Left renal pelvis (tissue), 4 donors: Measurements from ENCODE around the gene RBM47. TPM values are rescaled to one million over a fixed set of nuclear protein-coding genes. Genes with fewer than 3 reads are reported as not detected.
A peak's percentile ranks its signal among the peaks of the same experiment; 100 is the strongest.
"Not testable (repeated sequence)": the region's sequence is repeated elsewhere in the genome, so short reads cannot be mapped to it uniquely, and the experiment has no call there.

Experiments used
- DNase-seq, 4 donors: peaks; one replicate each; pipeline ENCODE4 v3.0.0-alpha.2; 2013; ENCODE audit warnings: low read depth in 4 of 4, low spot score in 3 of 4
- polyA plus RNA-seq, 4 donors: library from polyadenylated mRNA; unstranded; fragments of 120-200 nt; gene quantifications; one replicate each; pipeline ENCODE4 v1.2.1, GENCODE V29; 2013; ENCODE audit not compliant: insufficient read length in 4 of 4

The RBM47 gene
- polyA plus RNA-seq, 4 donors: 4.4 to 93.5 (median 87.3) TPM

DNA sequence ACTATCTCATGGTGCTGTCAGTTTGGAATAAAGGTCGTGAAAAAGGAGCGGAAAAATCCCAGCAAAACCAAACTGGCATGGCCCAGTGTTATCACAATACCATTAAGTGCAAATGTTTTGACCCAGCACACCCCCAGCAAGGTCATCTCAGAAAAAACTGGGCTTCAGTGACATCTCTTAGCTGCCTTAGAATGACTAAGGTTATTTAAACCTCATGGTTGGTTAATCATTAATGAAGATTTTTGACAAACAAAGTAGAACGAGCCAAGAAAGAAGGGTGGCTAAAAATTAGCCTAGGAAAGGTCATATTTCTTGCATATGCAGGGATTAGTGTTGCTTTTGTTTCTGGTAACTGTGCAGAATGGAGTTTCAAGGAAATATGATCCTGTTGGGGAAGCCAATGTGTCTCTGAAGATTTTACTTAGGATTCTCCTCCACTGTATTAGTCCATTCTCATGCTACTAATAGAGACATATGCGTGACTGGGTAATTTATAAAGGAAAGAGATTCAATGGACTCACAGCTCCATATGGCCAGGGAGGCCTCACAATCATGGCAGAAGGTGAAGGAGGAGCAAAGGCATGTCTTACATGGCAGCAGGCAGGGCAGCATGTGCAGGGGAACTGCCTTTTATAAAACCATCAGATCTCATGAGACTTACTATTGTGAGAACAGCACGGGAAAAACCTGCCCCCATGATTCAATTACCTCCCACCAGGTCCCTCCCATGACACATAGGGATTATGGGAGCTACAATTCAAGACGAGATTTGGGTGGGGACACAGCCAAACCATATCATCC lies 211.0 kb downstream of the RBM47 start:
- DNase-seq: no peak

DNA sequence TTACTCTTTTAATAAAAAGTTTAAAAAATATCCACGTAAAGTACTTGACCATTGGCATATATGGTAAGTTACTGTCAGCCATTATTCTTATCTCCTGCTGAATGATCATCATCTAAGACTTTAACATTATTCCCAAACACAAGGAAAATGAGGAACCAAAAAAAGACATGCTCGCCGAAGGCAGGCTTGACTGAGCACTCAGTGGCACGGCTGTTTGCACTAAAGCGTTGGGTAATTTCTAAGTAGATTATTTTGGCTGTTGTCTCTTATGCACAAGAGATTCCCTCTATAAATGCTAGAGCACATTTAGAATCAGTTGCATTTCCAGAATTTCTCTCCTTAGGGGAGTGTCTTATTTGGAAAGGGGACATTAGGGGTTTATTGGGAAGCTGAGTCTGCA lies 211.7 kb downstream of the RBM47 start:
- no peak for DNase-seq

DNA sequence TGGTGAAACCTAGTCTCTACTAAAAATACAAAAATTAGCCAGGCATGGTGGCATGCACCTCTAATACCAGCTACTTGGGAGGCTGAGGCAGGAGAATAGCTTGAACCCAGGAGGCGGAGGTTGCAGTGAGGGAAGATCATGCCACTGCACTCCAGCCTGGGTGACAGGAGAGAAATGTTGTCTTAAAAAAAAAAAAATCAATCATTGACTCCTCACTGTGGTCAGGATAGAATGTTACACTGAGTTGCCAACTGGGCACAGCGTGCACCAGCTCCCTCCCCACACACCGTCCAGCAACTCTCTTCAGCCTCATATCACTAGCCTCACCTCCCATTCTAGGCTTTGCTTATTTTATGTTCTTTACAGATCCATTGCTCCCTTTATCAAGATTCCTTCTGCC lies 215.0 kb downstream of the RBM47 start:
- no peak for DNase-seq

DNA sequence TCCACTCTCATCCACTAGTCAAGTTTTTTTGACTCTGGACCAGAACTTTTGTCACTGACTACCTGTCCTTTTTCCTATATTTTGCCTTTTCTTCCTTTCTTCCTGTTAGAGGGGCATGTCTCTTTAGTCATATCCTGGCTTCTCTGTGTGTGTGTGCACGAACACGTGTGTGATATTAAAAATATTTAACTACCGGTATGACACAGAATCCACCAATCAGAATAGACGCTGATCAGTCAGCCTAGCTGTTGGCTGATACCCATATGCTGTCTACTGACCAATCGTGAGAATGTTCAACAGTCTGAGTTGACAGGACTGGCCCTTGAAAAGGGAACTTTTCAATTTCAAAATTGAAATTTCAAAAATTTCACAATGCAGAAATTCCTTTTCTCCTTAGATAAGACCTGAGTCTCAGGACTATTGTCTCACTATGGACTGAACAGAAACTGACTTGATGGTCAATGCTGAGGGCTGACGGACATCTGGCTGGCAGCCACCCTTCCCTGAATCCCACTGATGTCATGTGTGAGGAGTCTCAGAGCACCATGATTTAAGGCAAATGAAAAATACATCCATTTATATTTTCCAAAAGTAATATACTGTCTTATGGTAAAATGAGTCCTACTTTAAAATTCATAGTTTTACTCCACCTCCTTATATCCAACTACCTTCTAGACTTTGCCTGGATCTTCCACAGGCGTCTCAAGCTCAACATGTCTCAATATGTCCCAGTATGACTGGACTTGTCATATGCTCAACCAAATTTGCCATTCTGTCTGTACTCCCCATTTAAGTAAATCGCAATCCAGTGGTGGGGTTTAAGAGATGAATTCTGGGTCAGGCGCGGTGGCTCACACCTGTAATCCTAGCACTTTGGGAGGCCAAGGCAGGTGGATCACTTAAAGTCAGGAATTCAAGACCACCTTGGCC lies 216.5 kb downstream of the RBM47 start:
- no peak for DNase-seq

DNA sequence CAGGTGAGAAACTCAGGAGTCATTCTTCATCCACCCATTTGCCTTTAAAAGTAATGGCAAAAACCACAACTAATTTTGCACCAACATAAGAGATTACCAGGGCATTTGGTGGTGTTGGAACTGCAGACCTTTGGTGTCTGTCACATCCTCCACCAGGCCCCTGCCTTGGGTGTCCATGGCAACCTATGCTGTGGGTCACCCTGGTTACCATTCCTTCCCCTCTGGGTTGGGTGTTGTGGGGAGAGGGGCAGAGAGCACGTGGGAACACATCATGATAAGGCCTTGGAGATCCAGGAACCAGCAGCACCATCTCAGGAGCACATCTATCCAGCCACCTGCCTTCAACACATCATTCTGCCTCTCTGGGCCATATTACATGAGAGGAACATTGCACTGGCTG lies 217.3 kb downstream of the RBM47 start:
- DNase-seq: no peak

DNA sequence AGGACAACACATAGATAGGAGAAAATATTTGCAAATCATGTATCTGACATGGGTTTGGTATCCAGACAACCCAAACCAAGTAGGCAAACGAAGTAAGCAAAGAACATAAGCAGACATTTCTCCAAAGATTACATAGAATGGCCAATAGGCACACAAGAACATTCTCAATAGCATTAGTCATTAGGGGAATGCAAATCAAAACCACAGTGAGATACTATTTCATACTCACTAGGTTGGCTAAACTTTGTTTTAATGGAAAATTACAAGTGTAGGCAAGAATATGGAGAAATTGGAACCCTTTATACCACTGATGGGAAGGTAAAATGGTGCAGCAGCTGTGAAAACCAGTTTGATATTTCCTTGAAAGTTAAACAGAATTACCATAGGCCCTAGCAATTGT lies 219.8 kb downstream of the RBM47 start:
- DNase-seq: no peak

DNA sequence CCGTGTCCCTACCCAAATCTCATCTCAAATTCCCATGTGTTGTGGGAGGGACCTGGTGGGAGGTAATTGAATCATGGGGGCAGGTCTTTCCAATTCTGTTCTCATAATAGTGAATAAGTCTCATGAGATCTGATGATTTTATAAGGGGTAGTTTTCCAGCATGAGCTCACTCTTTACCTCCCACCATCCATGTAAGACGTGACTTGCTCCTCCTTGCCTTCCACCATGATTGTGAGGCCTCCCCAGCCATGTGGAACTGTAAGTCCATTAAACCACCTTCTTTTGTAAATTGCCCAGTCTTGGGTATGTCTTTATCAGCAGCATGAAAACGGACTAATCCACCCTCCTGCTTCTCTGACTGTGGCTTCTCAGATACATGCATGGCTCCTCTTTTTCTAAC lies 222.2 kb downstream of the RBM47 start:
- not testable (repeated sequence) for DNase-seq

DNA sequence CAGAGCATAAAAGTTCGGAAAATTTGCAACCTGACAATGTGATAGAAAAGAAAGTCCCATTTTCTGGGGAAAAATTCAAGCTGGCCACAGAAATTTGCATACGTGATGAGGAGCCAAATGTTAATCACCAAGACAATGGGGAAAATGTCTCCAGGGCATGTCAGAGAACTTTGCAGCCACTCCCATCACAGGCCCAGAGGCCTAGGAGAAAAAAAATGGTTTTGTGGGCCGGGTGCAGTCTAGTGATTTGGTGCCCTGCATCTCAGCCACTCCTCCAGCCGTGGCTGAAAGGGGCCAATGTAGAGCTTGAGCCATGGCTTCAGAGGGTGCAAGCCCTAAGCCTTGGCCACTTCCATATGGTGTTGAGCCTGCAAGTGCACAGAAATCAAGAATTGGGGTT lies 223.3 kb downstream of the RBM47 start:
- DNase-seq: no peak

DNA sequence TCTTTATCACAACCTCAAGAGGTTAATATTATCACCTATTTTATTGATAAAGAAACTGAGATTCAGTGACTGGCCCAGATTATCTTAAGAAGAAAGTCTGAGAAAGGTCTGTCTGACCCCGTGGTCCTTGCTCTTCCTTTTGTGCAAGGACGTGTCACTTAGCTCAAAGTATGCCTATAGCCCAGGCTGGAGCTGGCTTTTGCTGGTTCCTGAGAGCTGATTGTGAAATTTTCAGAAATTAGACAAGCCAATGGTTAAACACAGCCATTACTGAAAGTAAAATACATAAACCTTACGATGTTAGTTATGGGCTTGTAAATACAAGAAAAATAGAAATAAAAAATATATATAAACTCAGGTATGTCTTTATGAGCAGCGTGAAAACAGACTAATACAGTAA lies 224.5 kb downstream of the RBM47 start:
- DNase-seq: no peak

DNA sequence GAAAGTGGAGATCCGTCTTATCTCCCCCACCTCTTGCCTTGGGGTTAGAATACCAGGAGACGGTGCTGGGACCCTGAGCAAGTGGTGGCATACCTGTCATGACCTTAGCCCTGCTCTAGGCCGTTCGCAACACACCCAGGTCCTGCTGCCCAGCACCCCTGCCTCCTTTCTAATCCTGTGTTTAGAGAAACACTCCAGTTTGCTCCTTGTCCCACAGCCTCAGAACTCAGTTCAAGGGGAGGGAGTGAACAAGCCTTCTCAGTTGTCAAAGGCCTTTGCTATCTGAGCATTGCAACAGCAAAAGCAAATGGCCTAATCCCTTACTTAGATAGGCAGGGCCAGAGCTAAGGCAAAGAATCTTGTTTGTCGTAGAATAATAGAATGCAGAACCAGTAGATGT lies 226.6 kb downstream of the RBM47 start:
- DNase-seq: no peak

DNA sequence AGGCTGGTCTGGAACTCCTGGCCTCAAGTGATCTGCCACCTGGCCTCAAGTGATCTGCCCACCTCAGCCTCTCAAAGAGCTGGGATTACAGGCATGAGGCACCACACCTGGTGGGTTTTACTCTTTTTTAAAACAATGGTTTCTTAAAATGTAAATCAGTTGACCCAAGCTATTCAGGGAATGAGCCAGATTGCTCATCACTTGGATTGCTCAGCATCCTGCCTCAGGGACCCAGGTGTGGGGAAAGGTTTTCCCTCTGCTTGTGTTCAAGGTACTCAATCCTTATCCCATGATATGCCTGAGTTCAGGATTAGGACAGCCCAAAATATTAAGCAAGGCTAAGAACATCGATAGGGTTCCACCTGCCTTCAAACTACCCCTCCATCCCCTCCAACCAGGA lies 227.1 kb downstream of the RBM47 start:
- no peak for DNase-seq

DNA sequence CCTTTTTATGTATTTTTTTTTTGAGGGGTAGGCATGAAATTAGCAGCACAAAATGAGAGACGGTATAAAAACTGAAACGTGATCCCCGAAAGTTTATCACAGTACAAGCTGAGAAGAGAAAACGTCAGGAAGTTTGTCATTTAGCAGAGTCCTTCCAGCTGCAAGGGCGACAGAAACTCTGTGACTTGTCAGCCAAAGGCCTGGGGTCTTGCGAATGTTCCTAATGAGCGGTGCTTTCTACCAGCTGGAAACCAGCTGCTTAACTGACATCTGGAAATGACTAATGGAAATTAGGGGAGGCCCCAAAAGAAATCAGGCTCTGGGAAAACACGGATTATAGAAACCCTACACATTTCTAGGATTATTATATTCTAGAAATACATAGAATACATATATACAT lies 228.0 kb downstream of the RBM47 start:
- DNase-seq: peak in 1 of 4 donors; percentile 37

DNA sequence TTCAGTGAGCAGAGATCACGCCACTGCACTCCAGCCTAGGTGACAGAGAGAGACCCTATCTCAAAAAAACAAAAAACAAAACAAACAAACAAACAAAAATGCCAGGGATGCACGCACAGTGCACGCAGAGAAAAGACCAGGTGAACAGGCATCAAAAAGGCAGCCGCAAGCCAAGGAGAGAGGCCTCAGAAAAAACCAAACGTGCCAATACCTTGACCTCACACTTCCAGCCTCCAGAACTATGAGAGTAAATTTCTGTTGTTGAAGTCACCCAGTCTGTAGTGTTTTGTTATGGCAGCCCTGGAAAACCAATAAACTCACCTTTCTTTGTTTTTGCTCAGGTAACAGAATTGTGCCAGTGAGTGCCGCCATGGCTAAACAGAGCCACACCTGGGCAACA lies 228.6 kb downstream of the RBM47 start:
- DNase-seq: no peak

DNA sequence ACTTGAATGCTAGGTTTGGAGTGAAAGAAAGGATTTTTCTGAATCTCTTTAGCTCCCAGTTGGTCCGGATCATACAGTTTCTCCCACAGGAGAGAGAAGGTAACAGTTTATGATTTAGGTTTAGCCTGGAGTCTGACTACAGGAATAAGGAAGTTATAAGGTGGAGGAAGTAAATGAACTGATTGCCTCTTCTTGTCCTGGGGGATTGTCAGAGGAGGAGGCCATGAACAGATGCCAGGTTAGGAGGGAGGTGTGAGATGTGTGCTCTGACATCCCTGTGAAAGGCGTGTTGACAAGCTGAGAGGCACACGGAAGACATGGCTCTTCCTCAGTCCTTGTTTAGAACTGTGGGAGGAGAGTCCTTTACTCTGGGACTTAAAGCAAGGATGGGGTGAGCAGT lies 230.1 kb downstream of the RBM47 start:
- no peak for DNase-seq

DNA sequence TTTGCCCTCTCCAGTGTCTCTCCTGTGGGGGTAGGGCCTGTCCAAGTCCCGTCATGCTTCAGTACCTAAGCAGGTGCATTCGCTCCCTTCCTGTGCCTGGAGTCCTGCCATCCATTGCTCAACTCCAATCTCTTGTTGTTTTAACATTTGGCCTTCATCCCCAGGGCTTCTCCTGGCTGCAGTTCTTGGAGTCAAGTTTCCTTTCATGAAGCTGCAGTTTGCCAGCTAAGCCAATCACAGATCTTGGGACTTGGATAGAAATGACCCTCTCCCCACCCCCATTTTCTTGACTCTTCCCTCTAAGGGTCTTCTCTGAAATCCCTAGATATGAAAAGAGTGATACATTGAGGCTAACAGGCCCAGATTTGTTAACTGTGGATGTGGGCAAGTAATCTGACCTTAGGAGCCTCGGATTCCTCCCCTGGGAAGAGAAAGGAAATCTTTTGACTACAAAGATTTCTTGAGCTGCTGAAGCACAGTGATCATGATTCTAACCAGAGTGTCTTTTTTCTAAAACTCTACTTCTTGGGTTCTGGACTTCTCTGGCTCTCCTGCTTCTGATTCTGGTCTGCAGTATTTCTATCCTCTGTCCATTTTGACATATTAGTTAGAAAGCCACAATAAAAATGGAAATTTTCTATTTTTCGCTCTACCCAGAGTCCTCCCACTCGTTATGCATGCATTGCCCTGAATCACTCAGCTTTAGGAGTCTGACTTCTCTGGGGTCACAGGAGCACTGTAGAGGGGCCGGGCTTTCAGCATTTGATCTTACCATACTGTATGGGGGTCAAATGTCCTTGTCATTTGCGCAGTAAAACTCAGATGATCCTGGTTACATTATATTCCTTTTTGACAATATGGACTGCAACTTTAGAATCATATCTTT lies 233.5 kb downstream of the RBM47 start:
- DNase-seq: peak; percentile 50 to 77 (median 64)

DNA sequence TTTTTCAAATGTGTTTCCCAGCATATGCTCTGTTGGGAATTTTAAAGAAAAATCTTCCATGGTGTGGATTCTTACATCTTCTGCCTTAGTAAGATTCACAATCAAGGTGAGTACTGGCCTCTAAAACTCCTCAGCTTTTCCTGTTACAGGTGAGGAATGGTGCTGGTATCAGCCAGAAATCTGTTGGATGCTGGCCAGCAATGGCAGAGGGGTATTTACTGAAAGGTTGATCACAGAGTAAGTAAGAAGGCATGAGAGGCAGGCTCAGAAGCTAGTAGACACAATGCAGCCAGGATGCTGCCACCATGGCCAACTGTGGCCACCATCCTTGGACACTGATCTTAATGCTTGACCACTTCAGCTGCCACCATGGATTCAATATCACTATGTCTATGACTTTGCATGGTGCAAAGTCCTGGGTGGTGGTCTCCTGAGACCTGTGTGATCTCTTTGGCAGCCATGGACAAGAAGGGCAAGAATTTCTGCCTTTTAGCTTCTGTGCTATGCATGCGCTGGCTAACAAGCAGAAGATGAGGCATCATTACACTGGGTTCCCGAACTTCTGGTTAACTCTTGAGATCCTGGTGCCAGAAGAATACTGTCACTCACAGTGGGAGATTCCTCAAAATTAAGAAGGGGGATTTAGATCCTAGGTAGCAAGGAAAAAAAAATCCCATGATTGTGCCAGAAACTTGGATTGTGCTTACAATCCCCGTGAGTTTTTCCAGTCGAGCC lies 234.3 kb downstream of the RBM47 start:
- DNase-seq: no peak

DNA sequence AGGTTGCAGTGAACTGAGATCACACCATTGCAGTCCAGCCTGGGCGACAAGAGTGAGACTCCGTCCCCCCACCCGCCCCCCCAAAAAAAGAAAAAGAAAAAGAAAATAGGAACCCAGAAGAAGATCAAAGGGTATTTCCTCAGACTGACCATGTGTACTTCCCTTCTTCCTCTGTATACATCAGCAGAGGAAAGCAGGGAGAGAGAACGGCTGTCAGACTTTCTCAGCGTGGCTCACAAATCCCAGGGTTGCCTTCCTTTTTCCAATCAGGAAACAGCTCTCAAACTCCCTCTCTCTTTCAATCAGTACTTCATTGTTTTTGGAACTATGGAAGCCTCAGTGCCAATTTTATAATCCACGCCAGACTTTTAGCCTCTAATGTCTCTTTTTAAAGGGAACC lies 235.4 kb downstream of the RBM47 start:
- DNase-seq: no peak

DNA sequence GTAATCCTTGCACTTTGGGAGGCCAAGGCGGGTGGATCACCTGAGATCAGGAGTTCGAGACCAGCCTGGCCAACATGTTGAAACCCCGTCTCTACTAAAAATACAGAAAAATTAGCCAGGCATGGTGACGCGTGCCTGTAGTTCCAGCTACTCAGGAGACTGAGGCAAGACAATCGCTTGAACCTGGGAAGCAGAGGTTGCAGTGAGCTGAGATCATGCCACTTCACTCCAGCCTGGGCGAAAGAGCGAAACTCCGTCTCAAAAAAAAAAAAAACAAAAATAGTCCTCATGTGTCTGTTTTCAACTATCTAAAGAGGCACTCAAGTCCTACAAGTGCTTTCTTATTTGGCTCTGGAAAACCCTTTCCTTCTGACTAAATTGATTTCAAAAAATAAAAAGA lies 237.4 kb downstream of the RBM47 start:
- DNase-seq: not testable (repeated sequence)

DNA sequence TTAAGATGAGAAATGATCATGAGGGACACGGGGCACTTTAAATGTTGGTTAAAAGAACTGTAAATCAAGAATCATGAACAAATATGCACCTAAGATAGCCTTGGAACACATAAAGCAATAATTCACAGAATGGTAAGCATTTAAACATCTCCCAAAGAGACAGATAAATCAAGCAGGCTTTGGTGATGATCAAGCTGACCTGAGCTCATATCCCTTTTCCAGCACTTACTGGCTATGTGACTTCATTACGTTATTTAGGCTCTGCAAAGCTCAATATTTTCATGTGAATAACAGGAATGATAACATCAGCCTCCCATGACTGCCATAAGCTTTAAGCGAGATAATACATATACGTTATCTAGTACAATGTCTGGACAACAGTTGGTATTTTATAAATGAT lies 239.7 kb downstream of the RBM47 start:
- DNase-seq: no peak

DNA sequence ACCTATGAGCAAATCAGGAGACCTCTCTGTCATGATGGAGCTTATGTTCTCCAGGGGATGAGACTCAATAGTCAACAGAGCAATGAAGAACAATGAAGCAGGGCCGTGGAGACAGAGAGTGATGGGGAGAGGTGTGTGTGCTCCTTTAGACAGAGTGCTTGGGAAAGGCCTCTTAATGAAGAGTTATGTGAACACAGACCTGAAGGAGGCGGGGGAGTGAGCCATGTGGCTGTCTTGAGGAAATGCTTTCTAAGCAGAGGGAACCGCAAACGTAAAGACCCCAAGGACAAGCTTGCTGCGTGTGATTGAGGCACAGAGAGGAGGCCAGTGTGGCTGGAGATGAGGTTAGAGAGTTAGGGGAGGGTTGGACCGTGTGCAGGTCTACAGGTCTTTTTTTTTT lies 241.4 kb downstream of the RBM47 start:
- no peak for DNase-seq
